GM21723 (cell line): Measurements from ENCODE around the gene ASCL4.
"Not testable (repeated sequence)": the region's sequence is repeated elsewhere in the genome, so short reads cannot be mapped to it uniquely, and the experiment has no call there.

Experiments
- ATAC-seq: cut with Tn5 transposase; IDR thresholded peaks from one replicate; pipeline ENCODE4 v1.9.1; 2021; ENCODE audit warnings: mild to moderate bottlenecking, moderate library complexity; ENCODE audit not compliant: unreplicated experiment

ASCL4 gene

GRCh38 chr12:107774349-107775029, at the start of gene ASCL4:
TSS of gene ASCL4 (plus strand) at chr12:107774704. CDS start at chr12:107775219, 515 bp downstream.
- no peak for ATAC-seq

GRCh38 chr12:107727327-107727726, 47.2 kb upstream of the ASCL4 start:
- not testable (repeated sequence) for ATAC-seq

- not testable (repeated sequence) for ATAC-seq
Observed at GRCh38 chr12:107727742-107728141, 46.8 kb upstream of the ASCL4 start.

DNA sequence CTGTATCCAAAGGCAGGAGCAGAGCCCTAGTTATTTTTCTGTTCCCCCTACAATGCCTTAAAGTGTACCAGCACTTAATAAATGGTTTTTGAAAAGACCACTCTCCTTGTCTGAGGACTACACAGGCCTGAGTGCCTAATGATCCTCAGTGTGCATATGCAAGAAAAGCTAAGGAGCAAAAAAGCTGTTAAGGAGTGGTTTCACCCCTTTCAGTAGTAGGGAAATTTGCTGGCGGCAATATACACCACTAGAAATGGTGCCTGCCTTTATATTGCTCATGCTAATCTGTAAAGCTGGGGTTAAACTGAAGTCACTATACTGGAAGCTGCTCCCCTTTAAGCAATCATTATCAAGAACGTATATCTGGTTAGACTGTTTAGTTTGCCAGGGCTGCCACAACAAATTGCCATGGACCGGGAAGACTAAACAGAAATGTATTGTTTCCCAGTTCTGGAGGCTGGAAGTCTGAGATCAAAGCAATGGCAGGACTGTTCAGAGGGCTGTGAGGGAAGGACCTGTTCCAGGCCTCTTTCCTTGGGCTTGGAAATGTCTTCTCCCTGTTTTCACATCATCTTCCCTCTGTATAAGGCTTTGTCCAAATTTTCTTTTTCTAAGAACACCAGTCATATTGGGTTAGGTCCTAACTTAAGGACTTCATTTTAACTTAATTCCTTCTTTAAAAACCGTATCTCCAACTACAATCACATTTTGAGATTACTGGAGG, 43.7 kb upstream of the ASCL4 start:
- no peak for ATAC-seq

GRCh38 chr12:107731366-107731765, 43.1 kb upstream of the ASCL4 start:
- ATAC-seq: no peak

- ATAC-seq: no peak
Observed at GRCh38 chr12:107732365-107732764, 42.1 kb upstream of the ASCL4 start.

- ATAC-seq: no peak
Observed at GRCh38 chr12:107734139-107734538, 40.4 kb upstream of the ASCL4 start.

GRCh38 chr12:107735763-107736162, 38.7 kb upstream of the ASCL4 start:
- no peak for ATAC-seq

GRCh38 chr12:107736914-107737313, 37.6 kb upstream of the ASCL4 start:
- peak; percentile 93 for ATAC-seq

DNA sequence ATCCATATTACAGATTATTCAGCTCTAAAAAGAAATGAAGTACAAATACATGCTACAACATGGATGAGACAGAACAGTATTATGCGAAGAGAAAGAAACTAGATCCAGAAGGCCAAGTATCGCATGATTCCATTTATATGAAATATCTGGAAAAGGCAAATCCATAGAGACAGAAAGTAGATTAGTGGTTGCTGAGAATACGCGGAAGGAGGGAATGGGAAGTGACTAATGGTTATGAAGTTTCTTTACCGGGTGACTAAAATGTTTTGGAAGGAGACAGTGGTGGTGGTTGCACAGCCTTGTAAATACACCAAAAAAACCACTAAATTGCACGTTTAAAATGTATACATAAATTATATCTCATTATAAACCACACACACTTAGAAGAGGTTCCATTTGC, 26.0 kb upstream of the ASCL4 start:
- ATAC-seq: no peak

GRCh38 chr12:107749083-107749482, 25.4 kb upstream of the ASCL4 start:
- ATAC-seq: no peak

- no peak for ATAC-seq
Observed at GRCh38 chr12:107759410-107759809, 15.1 kb upstream of the ASCL4 start.

DNA sequence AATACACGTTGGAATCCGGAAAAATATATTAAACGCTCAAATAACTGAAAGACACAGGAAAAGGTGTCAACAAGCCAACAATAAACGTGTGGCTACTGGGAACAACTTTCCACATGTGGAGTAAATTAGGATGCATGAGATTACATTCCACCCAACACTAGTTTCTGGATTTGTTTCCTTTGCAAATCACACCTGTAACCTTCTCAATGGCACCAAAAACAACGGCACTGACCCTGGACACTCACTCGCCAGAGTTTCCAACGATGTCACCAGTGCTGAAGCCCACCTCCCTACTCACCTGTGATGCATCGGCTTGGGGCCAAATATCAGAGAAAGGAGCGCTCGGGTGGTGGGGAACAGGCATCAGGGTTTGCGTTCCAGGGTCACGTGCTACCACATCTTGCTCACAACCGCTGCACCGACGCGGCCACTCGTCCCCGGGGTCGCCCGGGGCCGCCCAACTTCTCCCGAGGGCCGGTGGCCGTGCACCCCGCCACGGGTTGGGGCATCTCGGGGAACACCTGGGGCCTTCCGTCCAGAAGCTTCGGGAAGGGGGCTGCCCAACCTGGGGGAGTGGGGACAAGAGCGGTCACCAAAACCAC, 14.2 kb upstream of the ASCL4 start:
- peak; percentile 36 for ATAC-seq

DNA sequence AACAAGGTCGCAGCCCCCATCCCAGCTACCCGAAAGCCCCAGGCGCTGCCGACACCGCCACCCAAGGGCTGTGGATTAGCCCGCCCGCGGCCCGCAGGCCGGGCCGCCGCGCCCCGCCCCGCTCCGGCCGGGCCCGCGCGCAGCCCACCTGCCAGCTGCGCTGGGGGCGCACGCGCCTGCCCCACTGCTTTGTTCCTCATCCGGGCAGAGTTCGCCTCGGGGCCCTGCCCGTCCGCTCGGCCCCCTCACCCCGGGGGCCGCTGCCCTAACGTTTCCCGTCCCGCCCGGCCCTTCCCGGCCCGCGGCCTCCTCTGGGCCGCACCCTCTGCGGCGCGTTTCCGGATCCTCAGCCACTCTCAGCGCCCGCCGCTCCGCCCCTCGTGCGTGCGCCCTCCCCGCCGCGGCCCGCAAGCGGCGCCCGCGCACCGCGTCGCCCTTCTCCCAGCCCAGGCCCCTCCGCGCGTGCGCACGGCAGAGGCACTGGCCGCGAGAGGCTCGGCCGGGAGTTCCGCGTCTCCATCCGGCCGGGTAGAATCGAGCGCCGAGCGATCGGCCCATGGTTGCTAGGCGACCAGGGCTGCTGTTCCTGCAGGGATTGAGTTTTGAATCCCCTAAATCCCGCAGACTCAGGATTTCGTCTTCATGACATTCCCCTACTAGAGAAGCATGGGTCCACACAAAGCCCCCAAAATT, 13.5 kb upstream of the ASCL4 start, which contains the start of gene PRDM4:
TSS of gene PRDM4 (minus strand) at position 329 of the 693 bp plus-strand sequence. CDS start 622 bp downstream, outside the sequence.
- peak; percentile 96 for ATAC-seq

DNA sequence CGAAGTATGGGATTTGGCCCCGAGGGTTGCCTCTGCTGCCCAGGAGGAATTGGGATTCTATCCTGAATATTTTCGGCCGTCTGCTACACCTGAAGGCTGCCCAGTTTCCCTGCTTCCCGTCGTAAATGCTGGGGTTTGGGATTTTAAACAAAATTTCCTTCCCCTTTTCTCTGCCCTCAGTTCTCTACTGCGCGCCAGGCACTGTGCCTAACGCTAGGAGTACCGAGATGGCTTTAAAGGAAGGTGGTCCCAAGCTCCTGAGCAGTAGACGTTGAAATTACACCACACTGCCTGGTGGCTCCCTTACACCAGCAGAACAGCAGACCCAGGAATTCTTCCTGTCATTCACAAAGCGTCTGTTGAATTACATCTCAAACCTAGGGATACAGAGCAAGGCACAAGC, 13.0 kb upstream of the ASCL4 start:
- no peak for ATAC-seq

DNA sequence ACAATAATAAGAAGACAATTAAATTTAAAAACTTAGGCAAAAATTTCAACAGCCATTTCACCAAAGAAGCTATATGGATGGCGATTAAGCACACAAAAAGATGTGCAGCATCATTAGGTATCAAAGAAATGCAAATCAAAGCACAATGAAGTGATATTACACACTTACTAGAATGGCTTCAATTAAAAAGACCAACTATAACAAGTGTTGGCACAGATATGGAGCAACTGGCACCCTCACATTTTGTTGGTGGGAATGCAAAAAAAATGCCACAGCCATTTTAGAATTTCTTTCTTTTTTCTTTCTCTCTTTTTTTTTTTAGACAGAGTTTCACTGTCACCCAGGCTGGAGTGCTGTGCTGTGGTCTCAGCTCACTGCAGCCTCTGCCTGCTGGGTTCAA, 11.6 kb upstream of the ASCL4 start:
- ATAC-seq: no peak

DNA sequence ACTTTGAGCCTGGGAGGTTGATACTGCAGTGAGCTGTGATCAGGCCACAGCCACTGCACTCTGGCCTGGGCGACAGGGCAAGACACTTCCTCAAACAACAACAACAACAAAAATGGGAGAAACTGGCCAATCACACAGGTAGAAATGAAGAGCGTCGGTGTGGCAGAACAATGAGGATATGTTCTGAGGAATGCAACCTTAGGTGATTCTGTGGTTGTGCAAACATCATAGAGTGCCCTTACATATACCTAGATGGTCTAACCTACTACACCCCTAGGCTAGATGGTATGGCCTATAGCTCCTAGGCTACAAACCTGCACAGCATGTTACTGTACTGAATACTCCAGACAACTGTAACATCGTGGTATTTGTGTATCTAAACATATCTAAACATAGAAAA, 9.9 kb upstream of the ASCL4 start:
- no peak for ATAC-seq

DNA sequence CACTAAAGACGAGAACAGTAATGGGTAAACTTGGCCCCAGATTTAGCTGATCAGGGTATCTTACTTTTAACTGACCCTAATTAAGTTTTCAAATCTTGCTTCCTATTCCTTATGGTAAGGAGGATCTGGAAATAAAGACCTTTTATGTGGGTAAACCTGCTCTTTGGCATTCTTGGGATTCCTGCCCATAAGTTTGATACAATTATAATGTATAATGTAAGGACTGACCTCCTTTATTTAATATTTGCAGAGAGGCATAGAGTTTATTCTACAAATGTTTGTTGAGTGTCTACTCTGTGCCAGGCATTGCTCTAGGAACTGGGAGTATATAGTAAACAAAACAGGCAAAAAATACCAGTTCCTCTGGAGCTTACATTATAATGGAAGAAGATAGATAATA, 9.2 kb upstream of the ASCL4 start:
- ATAC-seq: no peak

GRCh38 chr12:107767466-107767865, 7.0 kb upstream of the ASCL4 start:
- no peak for ATAC-seq

DNA sequence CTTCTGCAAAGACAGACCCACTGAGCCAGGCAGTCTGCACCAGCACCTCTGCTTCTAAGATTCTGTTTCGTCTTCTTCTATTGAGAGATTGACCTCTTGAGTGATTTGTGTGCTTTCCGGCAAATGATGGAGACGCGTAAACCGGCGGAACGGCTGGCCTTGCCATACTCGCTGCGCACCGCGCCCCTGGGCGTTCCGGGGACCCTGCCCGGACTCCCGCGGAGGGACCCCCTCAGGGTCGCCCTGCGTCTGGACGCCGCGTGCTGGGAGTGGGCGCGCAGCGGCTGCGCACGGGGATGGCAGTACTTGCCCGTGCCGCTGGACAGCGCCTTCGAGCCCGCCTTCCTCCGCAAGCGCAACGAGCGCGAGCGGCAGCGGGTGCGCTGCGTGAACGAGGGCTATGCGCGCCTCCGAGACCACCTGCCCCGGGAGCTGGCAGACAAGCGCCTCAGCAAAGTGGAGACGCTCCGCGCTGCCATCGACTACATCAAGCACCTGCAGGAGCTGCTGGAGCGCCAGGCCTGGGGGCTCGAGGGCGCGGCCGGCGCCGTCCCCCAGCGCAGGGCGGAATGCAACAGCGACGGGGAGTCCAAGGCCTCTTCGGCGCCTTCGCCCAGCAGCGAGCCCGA, 703 bp downstream of the ASCL4 start:
- ATAC-seq: no peak

DNA sequence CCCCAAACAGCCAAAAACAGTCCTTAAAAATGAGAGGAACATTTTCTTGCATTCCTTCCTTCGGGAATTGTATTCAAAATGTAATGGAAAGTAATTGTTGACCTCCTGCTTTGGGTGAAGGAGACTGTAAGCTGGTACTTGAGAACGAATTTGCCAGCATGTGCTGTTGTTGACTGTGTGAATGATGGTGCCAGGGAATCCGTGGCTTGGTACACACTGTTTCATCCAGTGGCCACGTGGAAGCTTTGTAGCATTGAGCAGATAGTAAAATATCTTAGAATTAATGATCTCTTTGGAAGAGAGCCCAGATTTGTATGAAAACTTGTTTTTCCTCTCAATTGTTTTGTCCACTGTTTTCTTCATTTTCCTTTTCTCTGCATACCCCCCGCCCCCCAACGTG, 1.7 kb downstream of the ASCL4 start:
- no peak for ATAC-seq
